ENCODE data around the gene ELMOD3.
"Not testable (repeated sequence)": the region's sequence is repeated elsewhere in the genome, so short reads cannot be mapped to it uniquely, and the experiment has no call there.

ELMOD3 gene

DNA sequence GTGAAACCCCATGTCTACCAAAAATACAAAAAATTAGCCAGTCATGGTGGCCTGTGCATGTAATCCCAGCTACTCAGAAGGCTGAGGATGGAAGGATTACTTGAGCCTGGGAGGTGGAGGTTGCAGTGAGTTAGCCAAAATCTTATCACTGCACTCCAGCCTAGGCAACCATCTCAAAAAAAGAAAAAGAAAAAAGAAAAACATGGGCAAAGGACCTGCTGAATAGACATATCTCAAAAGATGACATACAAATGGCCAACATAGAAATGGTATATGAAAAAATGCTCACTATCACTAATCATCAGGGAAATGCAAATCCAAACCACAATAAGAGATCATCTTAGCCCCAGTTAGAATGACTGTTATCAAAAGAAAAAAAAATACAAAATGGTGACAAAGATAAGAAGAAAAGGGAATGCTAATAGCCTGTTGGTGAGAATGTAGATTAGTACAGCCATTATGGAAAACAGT is 25.4 kb upstream of the ELMOD3 start:
- no peak for DNase-seq (ENCODE audit: low read depth in 2 of 2)

GRCh38 chr2:85329701-85330100 is 24.9 kb upstream of the ELMOD3 start:
- DNase-seq (ENCODE audit: low read depth in 2 of 2) = not testable (repeated sequence)

DNA sequence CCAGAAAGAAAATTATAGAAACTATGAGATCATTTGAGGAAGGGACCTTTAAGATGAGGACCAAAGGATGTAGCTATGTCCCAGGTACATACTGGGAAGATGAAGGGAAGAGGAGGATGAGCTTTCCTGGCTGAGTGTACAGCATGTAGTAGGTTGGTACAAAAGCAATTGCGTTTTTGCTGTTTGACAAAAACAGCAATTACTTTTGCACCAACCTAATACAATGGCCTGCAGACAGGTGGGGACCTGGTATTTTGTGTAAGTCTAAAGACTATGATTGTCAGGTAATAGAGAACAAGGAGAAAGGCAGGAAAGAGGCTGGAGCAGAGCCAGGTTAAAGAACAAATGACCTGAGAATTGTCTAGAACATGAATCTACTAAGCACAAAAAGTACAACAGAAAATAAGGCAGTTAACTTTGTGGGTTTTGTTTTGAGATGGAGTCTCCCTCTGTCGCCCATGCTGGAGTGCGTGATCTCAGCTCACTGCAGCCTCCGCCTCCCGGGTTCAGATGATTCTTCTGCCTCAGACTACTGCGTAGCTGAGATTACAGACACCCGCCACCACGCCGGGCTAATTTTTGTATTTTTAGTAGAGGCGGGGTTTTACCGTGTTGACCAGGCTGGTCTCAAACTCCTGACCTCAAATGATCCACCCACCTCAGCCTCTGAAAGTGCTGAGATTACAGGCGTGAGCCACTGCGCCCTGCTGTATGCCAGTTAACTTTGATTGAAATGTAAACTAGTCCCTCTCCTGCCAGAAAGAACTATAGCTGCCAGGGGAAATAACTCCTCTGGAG is 23.5 kb upstream of the ELMOD3 start:
- DNase-seq (ENCODE audit: low read depth in 2 of 2) = no peak

DNA sequence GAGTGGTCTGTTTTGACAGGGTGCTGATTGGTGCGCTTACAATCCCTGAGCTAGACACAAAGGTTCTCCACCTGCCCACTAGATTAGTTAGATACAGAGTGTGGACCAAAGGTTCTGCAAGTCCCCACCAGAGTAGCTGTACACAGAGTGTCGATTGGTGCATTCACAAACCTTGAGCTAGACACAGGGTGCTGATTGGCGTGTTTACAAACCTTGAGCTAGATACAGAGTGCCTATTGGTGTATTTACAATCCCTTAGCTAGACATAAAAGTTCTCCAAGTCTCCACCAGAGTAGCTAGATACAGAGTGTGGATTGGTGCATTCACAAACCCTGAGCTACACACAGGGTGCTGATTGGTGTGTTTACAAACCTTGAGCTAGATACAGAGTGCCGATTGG is 20.7 kb upstream of the ELMOD3 start:
- not testable (repeated sequence) for DNase-seq (ENCODE audit: low read depth in 2 of 2)

GRCh38 chr2:85334928-85335327 is 19.6 kb upstream of the ELMOD3 start:
- DNase-seq (ENCODE audit: low read depth in 2 of 2) = no peak

- DNase-seq (ENCODE audit: low read depth in 2 of 2) = no peak
Observed at GRCh38 chr2:85340034-85340892, 14.3 kb upstream of the ELMOD3 start.

- no peak for DNase-seq (ENCODE audit: low read depth in 2 of 2)
Observed at GRCh38 chr2:85341269-85342029, 13.1 kb upstream of the ELMOD3 start.

GRCh38 chr2:85342156-85342555 is 12.4 kb upstream of the ELMOD3 start:
- DNase-seq (ENCODE audit: low read depth in 2 of 2) = no peak

GRCh38 chr2:85343207-85343895 is 11.2 kb upstream of the ELMOD3 start:
- DNase-seq (ENCODE audit: low read depth in 2 of 2) = not testable (repeated sequence)

DNA sequence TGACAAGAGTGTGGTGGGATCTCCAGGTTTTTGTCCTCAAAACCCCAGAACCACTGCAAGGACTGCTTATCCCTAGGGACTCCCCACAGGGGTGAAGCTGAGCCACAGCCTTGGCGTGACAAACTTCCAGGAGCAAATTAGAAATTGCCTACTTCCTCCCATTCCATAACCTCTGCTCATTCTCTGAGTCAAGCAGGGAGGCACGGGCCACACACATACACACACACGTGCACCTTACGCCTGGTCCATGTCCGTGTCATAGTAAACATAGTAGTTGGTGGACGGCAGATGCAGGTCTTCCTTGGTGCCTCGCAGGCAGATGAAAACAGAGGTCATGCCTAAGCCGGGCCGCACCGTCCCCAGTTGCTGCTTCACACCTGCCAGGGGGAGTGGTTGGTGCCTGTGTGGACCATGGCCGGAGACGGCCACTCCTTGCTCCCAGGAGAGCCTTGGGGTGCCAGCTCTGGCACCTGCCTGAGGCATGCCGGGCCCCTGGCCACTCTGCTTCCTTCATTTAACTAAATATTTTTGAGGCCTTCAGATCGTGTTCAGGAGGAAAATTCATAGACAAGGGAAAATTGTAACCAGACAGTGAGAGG is 10.1 kb upstream of the ELMOD3 start:
- no peak for DNase-seq (ENCODE audit: low read depth in 2 of 2)

GRCh38 chr2:85347599-85347998 is 7.0 kb upstream of the ELMOD3 start:
- no peak for DNase-seq (ENCODE audit: low read depth in 2 of 2)

GRCh38 chr2:85353876-85354285 is 688 bp upstream of the ELMOD3 start:
- DNase-seq (ENCODE audit: low read depth in 2 of 2) = no peak

- DNase-seq (ENCODE audit: low read depth in 2 of 2) = no peak
Observed at GRCh38 chr2:85355073-85355410, 473 bp downstream of the ELMOD3 start.

DNA sequence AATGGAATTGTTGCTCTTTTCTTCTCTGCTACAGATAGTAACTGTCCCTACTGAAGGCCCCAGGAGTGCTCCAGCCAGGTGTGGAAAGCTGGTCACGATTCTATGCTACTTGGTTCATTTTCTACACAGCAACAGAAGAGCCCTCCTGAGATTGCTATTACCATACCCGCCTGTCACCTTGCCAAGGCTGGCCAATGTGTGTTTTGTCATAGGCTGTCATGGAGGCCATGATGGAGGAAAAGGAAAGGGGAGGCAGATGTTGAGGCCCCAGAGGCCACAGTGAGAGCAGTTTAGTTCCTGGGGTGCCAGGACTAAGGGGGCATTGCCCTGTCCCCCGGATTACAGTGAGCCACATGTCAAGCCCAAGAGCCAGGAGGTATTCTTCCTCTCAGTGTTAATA is 952 bp downstream of the ELMOD3 start:
- no peak for DNase-seq (ENCODE audit: low read depth in 2 of 2)

DNA sequence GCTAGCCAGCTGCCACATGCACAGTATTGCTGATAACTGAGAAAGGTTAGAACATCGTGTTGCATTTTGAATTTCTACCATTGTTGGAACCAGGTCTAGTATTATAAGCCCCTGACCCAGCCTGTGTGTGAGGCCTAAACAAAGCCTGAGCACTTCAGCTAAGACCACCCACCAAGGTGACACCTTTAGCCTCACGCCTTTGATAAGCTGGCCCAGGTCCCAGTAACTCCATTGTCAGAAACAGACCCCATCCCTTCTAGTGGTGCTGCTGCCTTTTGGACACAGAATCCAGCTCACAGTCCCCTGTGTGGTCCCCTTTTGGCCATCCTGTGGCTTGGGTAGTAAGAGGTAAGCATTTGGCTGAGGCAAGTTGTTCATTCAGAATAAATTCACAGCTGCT is 1.6 kb downstream of the ELMOD3 start:
- DNase-seq (ENCODE audit: low read depth in 2 of 2) = no peak

DNA sequence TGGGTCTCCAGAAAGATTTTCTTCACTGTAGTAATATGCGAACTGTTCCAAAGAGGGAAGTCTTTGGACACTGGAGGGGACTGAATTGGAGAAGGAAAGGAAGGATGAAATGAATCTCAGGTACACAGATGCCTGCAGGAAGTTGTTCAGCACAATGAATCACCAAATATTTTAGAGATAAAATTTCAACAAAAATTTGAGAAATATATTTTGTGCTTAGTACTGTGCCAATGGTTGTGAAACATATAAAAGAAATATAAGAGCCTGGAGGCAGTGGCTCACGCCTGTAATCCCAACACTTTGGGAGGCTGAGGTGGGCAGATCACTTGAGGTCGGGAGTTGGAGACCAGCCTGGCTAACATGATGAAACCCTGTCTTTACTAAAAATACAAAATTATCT is 3.2 kb downstream of the ELMOD3 start:
- no peak for DNase-seq (ENCODE audit: low read depth in 2 of 2)

- not testable (repeated sequence) for DNase-seq (ENCODE audit: low read depth in 2 of 2)
Observed at GRCh38 chr2:85362653-85363387, 8.3 kb downstream of the ELMOD3 start.

GRCh38 chr2:85367180-85367579 is 12.6 kb downstream of the ELMOD3 start:
- DNase-seq (ENCODE audit: low read depth in 2 of 2) = no peak

DNA sequence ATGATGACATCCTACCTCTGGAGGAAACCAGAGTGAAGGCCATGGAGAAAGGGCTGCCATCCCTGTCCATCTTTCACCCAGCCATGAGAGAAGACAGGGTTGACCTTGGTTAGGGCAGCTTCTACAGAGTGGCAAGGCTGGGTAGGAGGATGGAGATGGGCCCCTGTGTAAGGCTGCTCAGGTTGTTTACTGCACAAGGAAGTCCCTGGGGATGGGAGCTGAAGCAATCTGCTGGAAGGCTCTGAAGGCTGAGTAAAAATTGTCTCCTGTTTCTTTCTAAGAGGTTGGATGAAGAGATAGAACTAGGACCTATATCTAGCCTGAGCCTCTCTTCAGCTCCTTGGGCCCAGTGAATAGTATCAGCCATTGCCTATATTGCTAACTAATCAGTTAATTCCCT is 14.4 kb downstream of the ELMOD3 start:
- DNase-seq (ENCODE audit: low read depth in 2 of 2) = no peak

DNA sequence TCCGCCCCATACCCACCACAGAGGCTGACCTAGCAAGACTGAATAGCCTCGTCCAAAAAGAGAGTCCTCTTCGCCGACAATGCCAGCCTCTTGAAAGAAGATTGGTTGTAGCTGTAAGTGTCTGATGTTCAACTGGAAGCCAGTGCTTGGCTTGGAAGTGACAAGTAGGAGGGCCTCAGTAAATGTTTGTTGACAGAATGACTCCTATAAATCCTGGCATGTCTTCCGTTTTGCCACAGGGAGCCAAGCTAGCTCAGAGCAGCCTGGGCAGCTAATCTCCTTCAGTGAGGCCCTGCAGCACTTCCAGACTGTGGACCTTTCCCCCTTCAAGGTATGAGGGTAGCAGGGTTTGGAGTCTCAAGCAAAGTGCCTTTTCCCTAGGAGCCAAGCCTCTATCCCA is 14.9 kb downstream of the ELMOD3 start:
- DNase-seq (ENCODE audit: low read depth in 2 of 2) = no peak

GRCh38 chr2:85371045-85371444 is 16.5 kb downstream of the ELMOD3 start:
- DNase-seq (ENCODE audit: low read depth in 2 of 2) = no peak
